ENCODE measurements around the gene MARCKS.

GRCh38 chr6:113848811-113849210, 8.3 kb upstream of the MARCKS start:
- TF ChIP-seq CTCF (IDR thresholded peaks at IDR 0.05; ENCODE audit: borderline replicate concordance, extremely low read depth, low read length, poor library complexity, severe bottlenecking) (no peak), EZH2 (IDR thresholded peaks at IDR 0.05; ENCODE audit: borderline replicate concordance, low read depth, low read length, severe bottlenecking) (no peak)

Data from DND-41 (cell line).